GM12878 (cell line): ENCODE data around the gene LRRC56. TPM values are rescaled to one million over a fixed set of nuclear protein-coding genes. Genes with fewer than 3 reads are reported as not detected.

Experiments
- ATAC-seq: fragments of 200-7000 bp; cut with Tn5 transposase; 3 replicates; pipeline ENCODE4 v1.9.1; 2020; ENCODE audit warnings: mild to moderate bottlenecking, moderate library complexity
- BruUV-seq: library from RNA; stranded (reverse); fragments of 400-500 nt; replicated peaks from 2 replicates; lab custom pipeline; 2021; lab: Mats Ljungman, UMichigan
- CTCF ChIA-PET: fragments of 300-600 bp; sonication (Branson Sonifier 250); formaldehyde crosslinking; extraction: SDS; loops from one replicate; lab custom pipeline; 2021; ENCODE audit warnings: inconsistent platforms; lab: Yijun Ruan, JAX
- POLR2A ChIA-PET: fragments of 350-600 bp; formaldehyde crosslinking; extraction: SDS; loops from one replicate; lab custom pipeline; 2021; ENCODE audit warnings: inconsistent platforms; lab: Charles Lee
- RAD21 ChIA-PET: fragments of 300-600 bp; sonication (Branson Sonifier 250); formaldehyde crosslinking; loops from one replicate; lab custom pipeline; 2023; ENCODE audit warnings: antibody characterized with exemption; ENCODE audit not compliant: unreplicated experiment; lab: Charles Lee
- SMC1A ChIA-PET: fragments of 300-600 bp; sonication (Branson Sonifier 250); formaldehyde crosslinking; loops from one replicate; lab custom pipeline; 2023; ENCODE audit not compliant: unreplicated experiment, uncharacterized antibody; lab: Charles Lee
- DNase-seq: peaks from one replicate; pipeline ENCODE4 v3.0.0-alpha.2; 2011; ENCODE audit warnings: low read depth, low spot score
- FAIRE-seq: peaks from 3 replicates; lab custom pipeline; 2011; peaks lifted over from hg19 to GRCh38; lab: Jason Lieb, UNC
- H2AFZ ChIP-seq: 2 replicates; pipeline ENCODE4 v1.6.0; 2011; ENCODE audit warnings: low read depth, low read length, control low read depth; ENCODE audit not compliant: control insufficient read depth
- H3K27ac ChIP-seq: 2 replicates; pipeline ENCODE4 v1.5.1; 2011; ENCODE audit warnings: control low read depth; ENCODE audit not compliant: control insufficient read depth, insufficient read depth
- H3K27me3 ChIP-seq, 2 experiments: replicated peaks in 1 of 2; 2 replicates each; pipeline versions ENCODE4 v1.6.0 to v1.6.1; 2011; ENCODE audit warnings: low read length in 1 of 2; ENCODE audit not compliant: control insufficient read depth in 2 of 2, insufficient read depth in 2 of 2
- H3K36me3 ChIP-seq, 2 experiments: 2 replicates each; pipeline ENCODE4 v1.5.1; 2011; ENCODE audit warnings: low read length in 1 of 2; ENCODE audit not compliant: control insufficient read depth in 2 of 2, insufficient read depth in 2 of 2
- H3K4me1 ChIP-seq: 2 replicates; pipeline ENCODE4 v1.6.1; 2011; ENCODE audit warnings: mild to moderate bottlenecking, low read length, moderate library complexity, mixed read lengths; ENCODE audit not compliant: control insufficient read depth, insufficient read depth
- H3K4me2 ChIP-seq: 2 replicates; pipeline ENCODE4 v1.6.0; 2011; ENCODE audit warnings: control low read depth; ENCODE audit not compliant: control insufficient read depth, insufficient read depth
- H3K4me3 ChIP-seq: fragments of 200-600 bp; sonication (generic); 2 replicates; pipeline ENCODE4 v1.5.1; 2016
- H3K79me2 ChIP-seq: 2 replicates; pipeline ENCODE4 v1.6.0; 2011; ENCODE audit warnings: low read length; ENCODE audit not compliant: control insufficient read depth, insufficient read depth
- H3K9ac ChIP-seq: 2 replicates; pipeline ENCODE4 v1.8.0; 2011; ENCODE audit warnings: low read length, control low read depth, mixed read lengths; ENCODE audit not compliant: control insufficient read depth, insufficient read depth
- H3K9me3 ChIP-seq: replicated peaks from 3 replicates; pipeline ENCODE4 v1.5.1; 2011; ENCODE audit warnings: mild to moderate bottlenecking, low read length; ENCODE audit not compliant: control insufficient read depth, insufficient read depth
- H4K20me1 ChIP-seq: 2 replicates; pipeline ENCODE4 v1.6.0; 2011; ENCODE audit not compliant: control insufficient read depth, insufficient read depth
- ASH2L ChIP-seq: fragments of 300-600, 200-600 bp; sonication (generic); IDR thresholded peaks from 2 replicates; pipeline ENCODE4 v1.6.1; 2017; ENCODE audit warnings: low read depth, mild to moderate bottlenecking, borderline replicate concordance
- BCL11A ChIP-seq: IDR thresholded peaks from 2 replicates; pipeline ENCODE4 v1.6.1; 2011; ENCODE audit warnings: low read depth, low read length
- CEBPZ ChIP-seq: fragments of 150-350 bp; IDR thresholded peaks from 2 replicates; pipeline ENCODE4 v1.6.1; 2016; ENCODE audit warnings: low read depth, low read length
- E2F8 ChIP-seq: fragments of 450-650 bp; IDR thresholded peaks from 2 replicates; pipeline ENCODE4 v1.6.1; 2018; ENCODE audit warnings: mild to moderate bottlenecking, low read depth, moderate library complexity; ENCODE audit not compliant: partially characterized antibody
- ETV6 ChIP-seq, 2 experiments: fragments of 450-650 bp in 1 of 2; IDR thresholded peaks in 1 of 2; conservative IDR thresholded peaks in 1 of 2; 2 replicates each; pipeline ENCODE4 v1.6.1; 2014; ENCODE audit warnings: antibody characterized with exemption in 1 of 2, borderline replicate concordance in 1 of 2, low read depth in 1 of 2, mild to moderate bottlenecking in 1 of 2, moderate library complexity in 1 of 2
- NR2C1 ChIP-seq: fragments of 450-650 bp; IDR thresholded peaks from 2 replicates; pipeline ENCODE4 v1.6.1; 2017; ENCODE audit warnings: antibody characterized with exemption, mild to moderate bottlenecking, moderate library complexity
- PBX3 ChIP-seq: IDR thresholded peaks from 2 replicates; pipeline ENCODE4 v1.6.1; 2011; ENCODE audit warnings: mild to moderate bottlenecking, low read depth, low read length, moderate library complexity; ENCODE audit not compliant: insufficient replicate concordance
- SKIL ChIP-seq: fragments of 450-650 bp; IDR thresholded peaks from 2 replicates; pipeline ENCODE4 v1.6.1; 2017; ENCODE audit warnings: mild to moderate bottlenecking, low read depth, inconsistent platforms; ENCODE audit not compliant: poor library complexity, severe bottlenecking
- TCF12 ChIP-seq: IDR thresholded peaks from 2 replicates; pipeline ENCODE4 v1.6.1; 2011; ENCODE audit warnings: low read depth, mild to moderate bottlenecking, low read length
- TCF7 ChIP-seq: IDR thresholded peaks from 2 replicates; pipeline ENCODE4 v1.6.1; 2014; ENCODE audit warnings: antibody characterized with exemption, borderline replicate concordance
- WGBS: methylation state at CpG from one replicate; pipeline ENCODE4 v1.1.6; 2016; ENCODE audit warnings: low lambda C conversion rate; ENCODE audit not compliant: insufficient replicate concordance, insufficient coverage; ENCODE audit errors: missing lambda C conversion rate; 5-methylcytosine and 5-hydroxymethylcytosine counted together
- in situ Hi-C: fragments of 300-500 bp; cut with MboI; formaldehyde crosslinking; loops from 9 replicates; pipeline ENCODE4 v1.14.3; 2018; ENCODE audit warnings: mixed read lengths
- intact Hi-C: fragments of 100-400 bp; cut with micrococcal nuclease; formaldehyde crosslinking; loops from one replicate; pipeline ENCODE4 v1.14.2; 2022; ENCODE audit not compliant: unreplicated experiment
- polyA plus RNA-seq, 11 experiments: library from polyadenylated mRNA; depleted of rRNA in 4 of 11; unstranded in 6 of 11; stranded (reverse) in 5 of 11; fragments of >200 nt; fragmentation: Nextera tagmentation in 4 of 11; fragmentation: Illumina TruSeq in 1 of 11; extraction: Ambion mirVana in 4 of 11; extraction: Trizol in 1 of 11; gene quantifications; 1 replicate in 1 of 11; 2 replicates in 10 of 11; pipeline versions ENCODE4 v1.2.1 to v1.2.3, GENCODE V29; 2011 to 2016; ENCODE audit warnings: inconsistent platforms in 2 of 11, missing spikeins in 2 of 11, low read depth in 1 of 11
- total RNA-seq, 4 experiments: library from RNA; depleted of rRNA in 3 of 4; stranded (reverse); fragments of >200 nt in 3 of 4; fragmentation: Illumina TruSeq in 1 of 4; extraction: Trizol in 1 of 4; gene quantifications; 2 replicates each; pipeline versions ENCODE4 v1.2.1 to v1.2.3, GENCODE V29; 2013 to 2021

LRRC56 gene
- total and polyA plus RNA-seq, 10 of the 15 experiments (the other 5 are each of a cell fraction or from before 2014, with no cell fraction given), result 0.02 to 1.9 (median 0.75) TPM; not detected in 1

- Histone ChIP-seq H3K27ac (no peak overlapping the region), H3K79me2 (no peaks in the 10 kb centered on the region), H3K36me3 (no peaks in the 10 kb centered on the region), H3K9ac (no peak overlapping the region), H3K9me3 (no peaks in the 10 kb centered on the region), H4K20me1 (no peaks in the 10 kb centered on the region), H3K4me1 (no peaks in the 10 kb centered on the region), H2AFZ (no peak overlapping the region), H3K27me3 (no peaks in the 10 kb centered on the region), H3K4me2 (no peak overlapping the region), H3K4me3 (no peak overlapping the region)
- RAD21 ChIA-PET, result no interaction called here
- ATAC-seq, result no peak
- FAIRE-seq, result no peak
- in situ Hi-C loops, result no loop called here
- WGBS, result 76% methylated on average over 11 of the region's 11 CpGs
- no peak for DNase-seq
- no TSS peak for BruUV-seq
- intact Hi-C loops, result no loop called here
- CTCF ChIA-PET, result no interaction called here
- SMC1A ChIA-PET, result no interaction called here
- POLR2A ChIA-PET, result interaction anchor here (0.9 kb wide), 1 partner anchor 9 kb away, joined by 3 read pairs; no protein-coding TSS in a partner anchor
- no peak for TF ChIP-seq TCF7
- no peak for TF ChIP-seq ETV6 (conservative IDR thresholded peaks at IDR 0.05 in 1 of 2, IDR thresholded peaks at IDR 0.05 in 1 of 2; ENCODE audit: borderline replicate concordance in 1 of 2, low read depth in 1 of 2)
- no peak for TF ChIP-seq E2F8
- no peak for TF ChIP-seq CEBPZ
- TF ChIP-seq SKIL, result no peak
- TF ChIP-seq PBX3, result no peak
- no peak for TF ChIP-seq NR2C1
- TF ChIP-seq BCL11A, result no peak
- TF ChIP-seq TCF12, result no peak
- no peak for TF ChIP-seq ASH2L
Observed at GRCh38 chr11:545171-545570, 7.8 kb downstream of the LRRC56 start.
